Measurements from ENCODE around the gene ZNF276. TPM values are rescaled to one million over a fixed set of nuclear protein-coding genes. Genes with fewer than 3 reads are reported as not detected.

ZNF276 gene
- total and polyA plus RNA-seq, 2 of the 8 experiments (the other 6 are each of a cell fraction or from before 2014, with no cell fraction given): 6.4 to 9.3 TPM

DNA sequence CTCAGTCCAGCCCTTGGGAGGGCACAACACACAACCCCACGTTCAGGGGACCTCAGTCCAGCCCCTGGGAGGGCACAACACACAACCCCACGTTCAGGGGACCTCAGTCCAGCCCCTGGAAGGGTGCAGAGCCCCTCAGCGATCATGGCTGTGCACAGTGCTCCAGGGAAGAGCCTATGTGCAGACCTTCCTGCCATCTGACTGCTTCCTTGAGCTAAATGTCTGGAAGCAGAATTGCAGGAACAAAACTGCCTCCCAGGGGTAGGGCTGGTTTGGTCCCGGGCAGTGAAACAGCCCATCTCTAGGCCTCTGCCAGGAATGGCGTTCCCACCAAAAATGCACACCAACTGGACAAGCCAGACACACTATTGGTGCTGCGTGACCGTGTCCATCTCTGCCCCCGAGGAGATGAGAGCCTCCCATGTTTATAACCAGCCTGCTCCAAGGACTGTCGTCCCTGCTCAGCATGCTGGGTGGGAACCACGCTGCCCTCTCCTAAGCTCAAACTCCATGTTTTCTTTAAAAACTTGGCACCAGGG lies 44.0 kb downstream of the ZNF276 start (continued):
- no peak for TF ChIP-seq KDM5A (IDR thresholded peaks at IDR 0.05; ENCODE audit: low read length)

Measured in H1 (cell line).